Mesenchymal stem cell (in vitro differentiated cells and primary cell): Measurements from ENCODE around the gene CRYBG1.

Experiments used
- DNase-seq: peaks from one replicate; pipeline ENCODE4 v3.0.0-alpha.2; 2013
- H2AFZ ChIP-seq: one replicate; pipeline ENCODE4 v1.6.1; 2013; ENCODE audit warnings: low read depth, mild to moderate bottlenecking, control low read depth, inconsistent platforms, low read length, moderate library complexity
- H2AK5ac ChIP-seq: 2 replicates; pipeline ENCODE4 v1.6.1; 2013; ENCODE audit warnings: low read length, moderate library complexity, mild to moderate bottlenecking, inconsistent platforms; ENCODE audit not compliant: severe bottlenecking
- H2BK120ac ChIP-seq: one replicate; pipeline ENCODE4 v1.6.1; 2013; ENCODE audit warnings: low read depth, mild to moderate bottlenecking, inconsistent platforms, low read length, moderate library complexity
- H2BK12ac ChIP-seq, 2 experiments: one replicate each; pipeline ENCODE4 v1.6.1; 2013; ENCODE audit warnings: inconsistent platforms in 2 of 2, low read length in 2 of 2, mild to moderate bottlenecking in 2 of 2, moderate library complexity in 2 of 2, control low read depth in 1 of 2
- H2BK15ac ChIP-seq: one replicate; pipeline ENCODE4 v1.6.1; 2013; ENCODE audit warnings: mild to moderate bottlenecking, low read depth, inconsistent platforms; ENCODE audit not compliant: poor library complexity, severe bottlenecking
- H2BK5ac ChIP-seq: 2 replicates; pipeline ENCODE4 v1.6.1; 2013; ENCODE audit warnings: low read depth, mild to moderate bottlenecking, low read length, control low read depth, inconsistent platforms; ENCODE audit not compliant: poor library complexity, severe bottlenecking
- H3K14ac ChIP-seq, 2 experiments: one replicate each; pipeline ENCODE4 v1.6.1; 2013; ENCODE audit warnings: inconsistent platforms in 2 of 2, low read length in 2 of 2, control low read depth in 1 of 2, mild to moderate bottlenecking in 1 of 2, moderate library complexity in 1 of 2
- H3K18ac ChIP-seq, 2 experiments: one replicate each; pipeline ENCODE4 v1.6.1; 2013; ENCODE audit warnings: inconsistent platforms in 2 of 2, low read length in 2 of 2, control low read depth in 1 of 2, low read depth in 1 of 2, mild to moderate bottlenecking in 1 of 2
- H3K23ac ChIP-seq, 2 experiments: one replicate each; pipeline ENCODE4 v1.6.1; 2013; ENCODE audit warnings: inconsistent platforms in 2 of 2, low read length in 2 of 2, mild to moderate bottlenecking in 2 of 2, moderate library complexity in 2 of 2, control low read depth in 1 of 2
- H3K27ac ChIP-seq: 2 replicates; pipeline ENCODE4 v1.5.1; 2013; ENCODE audit warnings: mild to moderate bottlenecking, moderate library complexity, low read length, control low read depth, inconsistent platforms; ENCODE audit not compliant: poor library complexity, severe bottlenecking
- H3K27me3 ChIP-seq, 2 experiments: 2 replicates each; pipeline versions ENCODE4 v1.6.1 to v1.7.0; 2013; ENCODE audit warnings: low read length in 2 of 2, mild to moderate bottlenecking in 2 of 2, moderate library complexity in 2 of 2, control low read depth in 1 of 2, inconsistent platforms in 1 of 2; ENCODE audit not compliant: control insufficient read depth in 1 of 2, insufficient read depth in 1 of 2
- H3K36me3 ChIP-seq, 2 experiments: 2 replicates each; pipeline versions ENCODE4 v1.6.1 to v1.7.0; 2013; ENCODE audit warnings: low read length in 2 of 2, control low read depth in 1 of 2, inconsistent platforms in 1 of 2, low read depth in 1 of 2, mild to moderate bottlenecking in 1 of 2; ENCODE audit not compliant: insufficient read depth in 2 of 2, control insufficient read depth in 1 of 2
- H3K4ac ChIP-seq, 2 experiments: one replicate each; pipeline ENCODE4 v1.6.1; 2013; ENCODE audit warnings: inconsistent platforms in 2 of 2, low read length in 2 of 2, mild to moderate bottlenecking in 2 of 2, moderate library complexity in 2 of 2, control low read depth in 1 of 2, low read depth in 1 of 2
- H3K4me1 ChIP-seq: 2 replicates; pipeline ENCODE4 v1.6.1; 2013; ENCODE audit warnings: low read depth, low read length, control low read depth; ENCODE audit not compliant: control insufficient read depth, insufficient read depth
- H3K4me2 ChIP-seq: 2 replicates; pipeline ENCODE4 v1.6.1; 2013; ENCODE audit warnings: low read length, mild to moderate bottlenecking, inconsistent platforms; ENCODE audit not compliant: poor library complexity, severe bottlenecking
- H3K4me3 ChIP-seq, 2 experiments: 2 replicates each; pipeline versions ENCODE4 v1.5.1 to v1.7.0; 2013; ENCODE audit warnings: low read length in 2 of 2, mild to moderate bottlenecking in 2 of 2, control low read depth in 1 of 2, low read depth in 1 of 2; ENCODE audit not compliant: insufficient read depth in 1 of 2
- H3K79me1 ChIP-seq: replicated peaks from 2 replicates; pipeline ENCODE4 v1.6.1; 2013; ENCODE audit warnings: mild to moderate bottlenecking, control low read depth, low read length, inconsistent platforms; ENCODE audit not compliant: poor library complexity, severe bottlenecking
- H3K9ac ChIP-seq: 2 replicates; pipeline ENCODE4 v1.7.0; 2013; ENCODE audit warnings: mild to moderate bottlenecking, low read length, moderate library complexity
- H3K9me3 ChIP-seq: 2 replicates; pipeline ENCODE4 v1.7.0; 2013; ENCODE audit warnings: mild to moderate bottlenecking, low read length; ENCODE audit not compliant: control insufficient read depth
- H4K8ac ChIP-seq: one replicate; pipeline ENCODE4 v1.6.1; 2013; ENCODE audit warnings: inconsistent platforms, mild to moderate bottlenecking, low read length, moderate library complexity
- H4K91ac ChIP-seq: one replicate; pipeline ENCODE4 v1.6.1; 2013; ENCODE audit warnings: mild to moderate bottlenecking, low read length, inconsistent platforms
- WGBS: methylation state at CpG from one replicate; pipeline ENCODE4 v1.1.7; 2013; ENCODE audit warnings: mixed read lengths; 5-methylcytosine and 5-hydroxymethylcytosine counted together

The CRYBG1 gene

GRCh38 chr6:106379951-106380350 lies 19.4 kb downstream of the CRYBG1 start:
- Histone ChIP-seq H3K4me3 (no peak overlapping the region), H3K4ac (no peak overlapping the region), H3K36me3 (no peaks in the 10 kb centered on the region), H3K27me3 (no peaks in the 10 kb centered on the region), H2BK120ac (no peak overlapping the region), H2AK5ac (no peak overlapping the region), H2BK12ac (no peak overlapping the region), H4K8ac (no peak overlapping the region), H3K4me2 (no peak overlapping the region), H2AFZ (no peak overlapping the region), H3K4me1 (peaks cover 1% of the 10 kb centered on the region), H3K27ac (no peak overlapping the region), H2BK5ac (no peak overlapping the region), H3K18ac (no peak overlapping the region), H2BK15ac (no peak overlapping the region), H3K14ac (no peak overlapping the region), H3K23ac (no peak overlapping the region), H3K9ac (no peak overlapping the region), H4K91ac (no peak overlapping the region), H3K79me1 (no peaks in the 10 kb centered on the region), H3K9me3 (no peaks in the 10 kb centered on the region)
- no peak for DNase-seq
- 32% methylated on average over 1 of the region's 1 CpG for WGBS

- no peaks in the 10 kb centered on the region for H3K79me1 ChIP-seq
- H3K4ac ChIP-seq: no peak overlapping the region
- no peaks in the 10 kb centered on the region for H3K9me3 ChIP-seq
- no peak overlapping the region for H3K4me2 ChIP-seq
- no peak overlapping the region for H2BK12ac ChIP-seq
- H3K18ac ChIP-seq: no peak overlapping the region
- no peak overlapping the region for H2AK5ac ChIP-seq
- no CpG with 5 or more reads among the region's 1 CpG for WGBS
- no peak overlapping the region for H3K23ac ChIP-seq
- H2AFZ ChIP-seq: no peak overlapping the region
- no peak overlapping the region for H4K8ac ChIP-seq
- H2BK15ac ChIP-seq: no peak overlapping the region
- DNase-seq: no peak
- H3K27ac ChIP-seq: no peak overlapping the region
- no peak overlapping the region for H4K91ac ChIP-seq
- no peak overlapping the region for H2BK120ac ChIP-seq
- no peaks in the 10 kb centered on the region for H3K36me3 ChIP-seq
- no peak overlapping the region for H2BK5ac ChIP-seq
- H3K27me3 ChIP-seq: peaks cover 0 to 4% of the 10 kb centered on the region in 2 experiments
- peaks cover 1% of the 10 kb centered on the region for H3K4me1 ChIP-seq
- H3K4me3 ChIP-seq: no peak overlapping the region
- no peak overlapping the region for H3K9ac ChIP-seq
- no peak overlapping the region for H3K14ac ChIP-seq
Observed at GRCh38 chr6:106380407-106380806, 19.9 kb downstream of the CRYBG1 start.

DNA sequence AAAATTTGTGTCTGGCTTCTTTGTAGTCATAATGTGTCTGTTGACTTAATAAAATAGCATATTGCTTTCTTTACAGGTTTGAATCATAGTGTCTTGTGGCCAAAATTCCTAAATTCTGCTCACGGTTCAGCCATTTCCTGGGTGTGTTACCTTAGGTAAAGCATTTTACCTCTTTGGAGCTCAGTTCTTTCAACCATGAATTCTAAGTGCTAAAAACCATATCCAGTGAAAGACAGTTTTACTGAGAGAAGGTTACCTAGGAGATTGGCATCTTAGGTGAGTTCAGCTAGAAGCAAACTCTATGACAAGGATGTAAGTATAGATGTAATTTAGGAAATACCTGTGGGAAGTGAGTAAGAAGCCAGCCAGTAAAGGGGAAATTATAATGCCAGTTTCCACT lies 20.7 kb downstream of the CRYBG1 start:
- Histone ChIP-seq H2BK120ac (no peak overlapping the region), H2AK5ac (no peak overlapping the region), H3K36me3 (no peaks in the 10 kb centered on the region), H4K91ac (no peak overlapping the region), H3K27ac (no peak overlapping the region), H3K4ac (no peak overlapping the region), H3K23ac (no peak overlapping the region), H3K9me3 (no peaks in the 10 kb centered on the region), H2BK15ac (no peak overlapping the region), H2BK12ac (no peak overlapping the region), H4K8ac (no peak overlapping the region), H3K4me2 (no peak overlapping the region), H2AFZ (no peak overlapping the region), H3K14ac (no peak overlapping the region), H3K4me3 (no peak overlapping the region), H3K4me1 (peaks cover 1% of the 10 kb centered on the region), H3K9ac (no peak overlapping the region), H2BK5ac (no peak overlapping the region), H3K18ac (no peak overlapping the region), H3K79me1 (no peaks in the 10 kb centered on the region), H3K27me3 (peaks cover 0 to 8% of the 10 kb centered on the region in 2 experiments)
- 100% methylated on average over 1 of the region's 1 CpG for WGBS
- no peak for DNase-seq

GRCh38 chr6:106381881-106382280 lies 21.4 kb downstream of the CRYBG1 start:
- Histone ChIP-seq H3K18ac (no peak overlapping the region), H2BK12ac (no peak overlapping the region), H2AK5ac (no peak overlapping the region), H4K91ac (no peak overlapping the region), H3K27me3 (peaks cover 0 to 8% of the 10 kb centered on the region in 2 experiments), H3K4ac (no peak overlapping the region), H3K23ac (no peak overlapping the region), H3K9me3 (no peaks in the 10 kb centered on the region), H2BK120ac (no peak overlapping the region), H2BK5ac (no peak overlapping the region), H3K4me1 (peaks cover 1% of the 10 kb centered on the region), H3K4me3 (no peak overlapping the region), H3K79me1 (no peaks in the 10 kb centered on the region), H3K27ac (no peak overlapping the region), H3K14ac (no peak overlapping the region), H3K9ac (no peak overlapping the region), H3K4me2 (no peak overlapping the region), H4K8ac (no peak overlapping the region), H2AFZ (no peak overlapping the region), H2BK15ac (no peak overlapping the region), H3K36me3 (no peaks in the 10 kb centered on the region)
- 46% methylated on average over 1 of the region's 1 CpG for WGBS
- DNase-seq: no peak
